ENCODE results near the gene CNKSR1.

The CNKSR1 gene

GRCh38 chr1:26177182-26177684 is at the start of gene CNKSR1:
Gene CNKSR1 (plus strand): TSS chr1:26177491. CDS start chr1:26177548, 57 bp downstream.
- DNase-seq, result no peak

DNA sequence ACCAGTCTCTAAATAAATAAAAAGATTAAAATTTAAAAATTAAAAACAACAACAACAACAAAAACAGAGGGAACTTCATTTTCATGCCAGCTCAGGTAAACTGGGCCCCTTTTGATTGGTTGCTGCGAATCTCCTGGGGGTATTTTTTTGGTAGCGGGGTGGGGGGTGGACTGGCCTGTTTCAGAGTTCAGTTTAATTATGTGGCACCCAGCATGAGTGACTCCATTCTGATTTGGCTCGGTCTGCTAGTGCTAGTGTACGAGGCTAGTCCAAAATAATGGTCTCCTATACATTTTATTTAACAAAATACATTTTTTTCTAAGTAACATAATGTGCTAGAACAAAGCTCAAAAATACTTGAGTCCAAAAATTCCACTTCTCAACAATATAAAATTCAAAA is 47.5 kb upstream of the CNKSR1 start:
- DNase-seq, result no peak

- no peak for DNase-seq
Observed at GRCh38 chr1:26130695-26131094, 46.6 kb upstream of the CNKSR1 start.

DNA sequence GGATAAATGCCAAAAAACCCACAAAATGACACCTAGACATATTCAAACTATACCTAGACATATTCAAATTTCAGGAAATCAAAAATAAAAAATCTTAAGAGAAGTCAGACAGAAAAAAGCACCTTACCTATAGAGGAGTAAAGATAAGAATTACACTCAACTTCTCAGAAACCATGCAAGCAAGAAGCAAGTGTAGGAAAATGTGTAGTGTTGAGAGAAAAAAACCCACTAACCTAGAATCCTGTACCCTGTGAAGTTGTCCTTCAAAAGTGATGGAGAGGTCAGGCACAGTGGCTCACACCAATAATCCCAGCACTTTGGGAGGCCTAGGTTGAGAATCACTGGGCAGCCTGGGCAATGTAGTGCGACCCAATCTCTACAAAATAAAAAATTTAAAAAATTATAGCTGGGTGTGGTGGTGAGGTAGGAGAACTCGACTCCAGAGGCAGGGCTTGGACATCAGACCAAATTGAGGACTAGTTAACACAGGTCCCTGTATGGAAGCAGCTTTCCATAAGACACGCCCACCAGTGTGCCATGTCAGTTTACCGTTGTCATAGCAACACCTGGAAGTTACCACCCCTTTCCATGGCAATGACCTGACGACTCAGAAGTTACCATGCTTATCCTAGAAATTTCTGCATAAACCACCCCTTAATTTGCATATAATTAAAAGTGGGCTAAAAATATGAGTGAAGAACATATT is 45.0 kb upstream of the CNKSR1 start:
- no peak for DNase-seq

DNA sequence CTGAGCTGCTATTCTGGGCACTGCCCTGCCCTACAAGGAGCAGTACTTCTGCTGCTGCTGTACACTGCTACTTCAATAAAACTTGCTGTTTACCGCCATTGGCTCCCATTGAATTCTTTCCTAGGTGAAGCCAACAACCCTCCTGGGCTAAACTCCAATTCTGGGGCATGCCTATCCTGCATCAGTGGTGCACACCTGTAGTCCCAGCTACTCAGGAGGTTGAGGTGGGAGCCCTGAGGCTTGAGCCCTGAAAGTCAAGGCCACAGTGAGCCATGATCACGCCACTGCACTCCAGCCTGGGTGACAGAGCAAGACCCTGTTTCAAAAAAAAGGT is 44.5 kb upstream of the CNKSR1 start:
- no peak for DNase-seq

- no peak for DNase-seq
Observed at GRCh38 chr1:26134466-26134865, 42.8 kb upstream of the CNKSR1 start.

GRCh38 chr1:26138974-26139558 is 38.2 kb upstream of the CNKSR1 start:
- DNase-seq, result no peak

GRCh38 chr1:26142159-26142558 is 35.1 kb upstream of the CNKSR1 start:
- DNase-seq, result no peak

DNA sequence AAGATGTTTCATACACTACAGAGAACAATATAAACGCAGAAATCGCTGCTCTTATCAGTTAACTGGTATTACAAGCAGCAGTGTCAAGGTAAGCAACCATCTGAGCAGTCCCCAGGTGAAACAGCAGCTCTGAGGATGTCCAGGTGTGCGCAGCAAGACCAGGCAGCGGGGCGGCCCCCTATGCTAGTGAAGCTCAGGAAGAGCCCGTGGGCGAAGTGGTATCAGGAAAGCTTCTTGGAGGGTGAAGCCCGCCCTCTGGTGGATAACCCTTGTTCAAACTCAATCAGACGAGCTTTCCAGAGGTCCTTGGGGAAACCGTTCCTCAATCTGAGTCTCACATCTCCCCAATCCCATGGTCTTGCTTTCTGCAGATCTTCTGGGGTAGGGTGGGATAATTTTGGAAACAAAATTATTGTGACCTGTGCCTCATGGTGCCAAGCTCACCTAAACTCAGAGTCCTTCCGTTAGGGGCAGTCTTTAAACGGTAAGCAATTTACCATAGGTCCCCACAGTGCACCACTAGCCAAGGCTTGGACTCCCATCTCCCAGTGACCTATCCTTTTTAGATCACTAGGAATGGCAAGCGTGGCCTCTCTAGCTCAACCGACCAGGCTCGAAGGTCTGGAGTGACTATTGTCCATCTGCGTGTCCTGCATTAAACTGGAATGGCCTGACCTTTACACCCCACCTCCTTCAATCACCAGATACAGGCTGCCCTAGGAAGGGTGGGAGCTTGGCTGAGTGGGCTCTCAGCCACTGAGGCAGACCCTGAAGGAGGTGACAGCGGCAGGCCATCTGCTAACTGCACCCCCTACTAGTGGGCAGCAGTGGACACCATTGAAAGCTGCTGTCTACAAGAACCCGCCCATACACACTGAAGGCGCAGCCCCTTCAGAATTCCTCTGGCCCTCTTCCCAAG is 32.0 kb upstream of the CNKSR1 start:
- peak; percentile 92 for DNase-seq

DNA sequence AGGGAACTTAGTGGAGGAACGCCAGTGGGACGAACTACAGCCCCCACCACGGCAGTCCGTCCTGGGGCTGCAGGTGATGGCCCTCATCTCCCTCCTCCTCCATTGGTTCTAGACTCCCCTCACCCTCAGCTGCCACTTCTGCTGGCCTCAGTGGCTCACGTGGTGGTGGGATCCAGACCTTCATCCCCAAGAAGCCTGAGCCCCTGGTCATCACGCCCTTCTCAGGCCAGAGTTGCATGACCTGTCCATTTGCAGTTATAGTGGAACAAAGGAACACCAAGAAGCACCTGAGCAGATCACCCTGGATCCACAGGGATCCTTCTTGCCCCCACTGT is 31.4 kb upstream of the CNKSR1 start:
- DNase-seq, result no peak

DNA sequence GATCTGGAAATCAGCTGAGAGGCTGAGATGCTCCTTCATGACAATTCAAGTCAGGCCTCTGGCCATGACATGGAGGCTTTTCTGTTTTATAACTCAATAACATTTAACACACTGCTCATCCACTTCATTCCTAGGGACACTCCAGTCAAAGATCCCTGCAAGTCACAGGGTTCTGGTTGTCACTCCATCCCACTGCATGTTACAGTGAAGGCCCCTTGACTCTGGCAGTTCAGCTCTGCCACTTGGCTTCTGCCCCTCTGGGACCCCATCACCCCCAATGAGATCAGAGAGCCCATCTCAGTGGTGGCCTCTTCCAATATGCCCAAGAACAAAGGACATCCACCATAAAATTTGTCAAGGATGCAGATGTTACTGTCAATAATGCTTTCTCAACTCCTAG is 28.4 kb upstream of the CNKSR1 start:
- DNase-seq, result no peak

GRCh38 chr1:26153966-26154532 is 23.2 kb upstream of the CNKSR1 start:
- DNase-seq, result no peak

GRCh38 chr1:26154750-26155149 is 22.5 kb upstream of the CNKSR1 start:
- DNase-seq, result no peak

GRCh38 chr1:26155370-26156284 is 21.7 kb upstream of the CNKSR1 start:
- no peak for DNase-seq

- DNase-seq, result peak; percentile 58
Observed at GRCh38 chr1:26156285-26157038, 20.8 kb upstream of the CNKSR1 start.

- no peak for DNase-seq
Observed at GRCh38 chr1:26158271-26158907, 18.9 kb upstream of the CNKSR1 start.

GRCh38 chr1:26158908-26159742 is 18.2 kb upstream of the CNKSR1 start, which contains the start of gene FAM110D:
Gene FAM110D (plus strand): TSS chr1:26159079. CDS start chr1:26161292, 2,213 bp downstream.
- no peak for DNase-seq

DNA sequence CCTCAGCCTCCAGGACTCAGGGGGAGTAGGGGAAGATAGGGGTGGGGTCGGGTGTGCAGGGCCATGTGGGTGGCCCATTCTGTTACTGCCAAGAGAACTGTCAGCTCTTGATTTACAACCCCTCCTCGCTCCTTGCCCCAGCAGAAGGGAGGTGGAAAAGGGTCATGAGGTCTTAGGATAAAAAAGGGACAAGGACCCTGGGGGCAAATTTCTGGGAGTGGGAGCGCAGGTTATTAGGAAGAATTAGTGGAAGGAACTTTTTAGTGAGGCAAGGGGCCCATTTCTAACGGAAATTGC is 17.6 kb upstream of the CNKSR1 start:
- no peak for DNase-seq

GRCh38 chr1:26160527-26161414 is 16.5 kb upstream of the CNKSR1 start:
- DNase-seq, result no peak
